H1 (cell line): ENCODE results near the gene MED12L. TPM values are rescaled to one million over a fixed set of nuclear protein-coding genes. Genes with fewer than 3 reads are reported as not detected.

Source experiments
- RNF2 ChIP-seq: fragments of 200-900, 300-1000 bp; sonication (generic); IDR thresholded peaks from 2 replicates; pipeline ENCODE4 v1.7.1; 2016; ENCODE audit warnings: borderline replicate concordance, low read depth, mild to moderate bottlenecking, antibody characterized with exemption, low read length; ENCODE audit not compliant: poor library complexity, severe bottlenecking; ENCODE audit errors: missing control alignments
- SAP30 ChIP-seq: fragments of 300-600 bp; sonication (generic); IDR thresholded peaks from 2 replicates; pipeline ENCODE4 v1.7.1; 2012; ENCODE audit warnings: low read length, moderate library complexity, mild to moderate bottlenecking, inconsistent platforms; ENCODE audit not compliant: insufficient read depth, insufficient replicate concordance
- TCF12 ChIP-seq: IDR thresholded peaks from 2 replicates; pipeline ENCODE4 v1.6.1; 2011; ENCODE audit warnings: low read depth, mild to moderate bottlenecking, low read length
- polyA plus RNA-seq, 7 experiments: library from polyadenylated mRNA; depleted of rRNA in 3 of 7; stranded (reverse) in 5 of 7; unstranded in 2 of 7; fragments of >200 nt in 5 of 7; fragments of 200-250 nt in 2 of 7; gene quantifications; 1 replicate in 5 of 7; 2 replicates in 1 of 7; 4 replicates in 1 of 7; pipeline versions ENCODE4 v1.2.1 to v1.2.3, GENCODE V29; 2011 to 2013; ENCODE audit warnings: missing spikeins in 2 of 7, mixed read lengths in 2 of 7
- total RNA-seq: library from RNA; stranded (reverse); fragmentation: NEBNext Ultra II Directional; extraction: Animal tissue kit (Norgen Biotek cat#: 25700); gene quantifications from 2 replicates; pipeline ENCODE4 v1.2.1, GENCODE V29; 2021
- TF ChIP-seq, protein P1 (sequence below): fragments of 300-600 bp; sonication (generic); IDR thresholded peaks from 2 replicates; pipeline ENCODE4 v1.7.1; 2012; ENCODE audit warnings: low read length, moderate library complexity, mild to moderate bottlenecking, inconsistent platforms; ENCODE audit not compliant: insufficient replicate concordance
- TF ChIP-seq, protein P2 (sequence below), 3 experiments: IDR thresholded peaks; 1 replicate in 2 of 3; 2 replicates in 1 of 3; pipeline versions ENCODE4 v1.5.1 to v1.6.1; 2011; ENCODE audit warnings: low read length in 3 of 3, mild to moderate bottlenecking in 3 of 3, inconsistent platforms in 2 of 3, low read depth in 1 of 3, moderate library complexity in 1 of 3; ENCODE audit not compliant: insufficient read depth in 1 of 3; ENCODE audit errors: control extremely low read depth in 1 of 3

The MED12L gene
- total and polyA plus RNA-seq, 2 of the 8 experiments (the other 6 are each of a cell fraction or from before 2014, with no cell fraction given), result 3.6 to 26.2 TPM

DNA sequence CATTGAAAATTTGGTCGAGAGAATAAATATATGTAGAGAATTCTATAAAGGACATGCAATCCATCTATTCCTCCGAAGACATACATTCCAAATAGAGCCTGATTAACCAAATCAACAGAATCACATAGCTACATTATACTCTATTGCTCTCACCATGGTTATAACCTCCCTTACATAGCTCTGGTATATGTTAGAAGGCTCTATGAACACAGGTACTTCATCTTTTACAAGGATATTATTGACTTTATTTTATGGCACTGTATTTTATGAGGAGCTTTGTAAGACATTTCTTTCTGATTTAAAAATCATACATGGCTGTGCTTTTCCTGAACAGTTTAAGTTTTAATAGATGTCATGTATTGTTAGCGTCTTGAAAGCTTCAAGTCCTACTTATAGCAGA lies 370.6 kb downstream of the MED12L start (continued):
- TF ChIP-seq, protein P1, sequence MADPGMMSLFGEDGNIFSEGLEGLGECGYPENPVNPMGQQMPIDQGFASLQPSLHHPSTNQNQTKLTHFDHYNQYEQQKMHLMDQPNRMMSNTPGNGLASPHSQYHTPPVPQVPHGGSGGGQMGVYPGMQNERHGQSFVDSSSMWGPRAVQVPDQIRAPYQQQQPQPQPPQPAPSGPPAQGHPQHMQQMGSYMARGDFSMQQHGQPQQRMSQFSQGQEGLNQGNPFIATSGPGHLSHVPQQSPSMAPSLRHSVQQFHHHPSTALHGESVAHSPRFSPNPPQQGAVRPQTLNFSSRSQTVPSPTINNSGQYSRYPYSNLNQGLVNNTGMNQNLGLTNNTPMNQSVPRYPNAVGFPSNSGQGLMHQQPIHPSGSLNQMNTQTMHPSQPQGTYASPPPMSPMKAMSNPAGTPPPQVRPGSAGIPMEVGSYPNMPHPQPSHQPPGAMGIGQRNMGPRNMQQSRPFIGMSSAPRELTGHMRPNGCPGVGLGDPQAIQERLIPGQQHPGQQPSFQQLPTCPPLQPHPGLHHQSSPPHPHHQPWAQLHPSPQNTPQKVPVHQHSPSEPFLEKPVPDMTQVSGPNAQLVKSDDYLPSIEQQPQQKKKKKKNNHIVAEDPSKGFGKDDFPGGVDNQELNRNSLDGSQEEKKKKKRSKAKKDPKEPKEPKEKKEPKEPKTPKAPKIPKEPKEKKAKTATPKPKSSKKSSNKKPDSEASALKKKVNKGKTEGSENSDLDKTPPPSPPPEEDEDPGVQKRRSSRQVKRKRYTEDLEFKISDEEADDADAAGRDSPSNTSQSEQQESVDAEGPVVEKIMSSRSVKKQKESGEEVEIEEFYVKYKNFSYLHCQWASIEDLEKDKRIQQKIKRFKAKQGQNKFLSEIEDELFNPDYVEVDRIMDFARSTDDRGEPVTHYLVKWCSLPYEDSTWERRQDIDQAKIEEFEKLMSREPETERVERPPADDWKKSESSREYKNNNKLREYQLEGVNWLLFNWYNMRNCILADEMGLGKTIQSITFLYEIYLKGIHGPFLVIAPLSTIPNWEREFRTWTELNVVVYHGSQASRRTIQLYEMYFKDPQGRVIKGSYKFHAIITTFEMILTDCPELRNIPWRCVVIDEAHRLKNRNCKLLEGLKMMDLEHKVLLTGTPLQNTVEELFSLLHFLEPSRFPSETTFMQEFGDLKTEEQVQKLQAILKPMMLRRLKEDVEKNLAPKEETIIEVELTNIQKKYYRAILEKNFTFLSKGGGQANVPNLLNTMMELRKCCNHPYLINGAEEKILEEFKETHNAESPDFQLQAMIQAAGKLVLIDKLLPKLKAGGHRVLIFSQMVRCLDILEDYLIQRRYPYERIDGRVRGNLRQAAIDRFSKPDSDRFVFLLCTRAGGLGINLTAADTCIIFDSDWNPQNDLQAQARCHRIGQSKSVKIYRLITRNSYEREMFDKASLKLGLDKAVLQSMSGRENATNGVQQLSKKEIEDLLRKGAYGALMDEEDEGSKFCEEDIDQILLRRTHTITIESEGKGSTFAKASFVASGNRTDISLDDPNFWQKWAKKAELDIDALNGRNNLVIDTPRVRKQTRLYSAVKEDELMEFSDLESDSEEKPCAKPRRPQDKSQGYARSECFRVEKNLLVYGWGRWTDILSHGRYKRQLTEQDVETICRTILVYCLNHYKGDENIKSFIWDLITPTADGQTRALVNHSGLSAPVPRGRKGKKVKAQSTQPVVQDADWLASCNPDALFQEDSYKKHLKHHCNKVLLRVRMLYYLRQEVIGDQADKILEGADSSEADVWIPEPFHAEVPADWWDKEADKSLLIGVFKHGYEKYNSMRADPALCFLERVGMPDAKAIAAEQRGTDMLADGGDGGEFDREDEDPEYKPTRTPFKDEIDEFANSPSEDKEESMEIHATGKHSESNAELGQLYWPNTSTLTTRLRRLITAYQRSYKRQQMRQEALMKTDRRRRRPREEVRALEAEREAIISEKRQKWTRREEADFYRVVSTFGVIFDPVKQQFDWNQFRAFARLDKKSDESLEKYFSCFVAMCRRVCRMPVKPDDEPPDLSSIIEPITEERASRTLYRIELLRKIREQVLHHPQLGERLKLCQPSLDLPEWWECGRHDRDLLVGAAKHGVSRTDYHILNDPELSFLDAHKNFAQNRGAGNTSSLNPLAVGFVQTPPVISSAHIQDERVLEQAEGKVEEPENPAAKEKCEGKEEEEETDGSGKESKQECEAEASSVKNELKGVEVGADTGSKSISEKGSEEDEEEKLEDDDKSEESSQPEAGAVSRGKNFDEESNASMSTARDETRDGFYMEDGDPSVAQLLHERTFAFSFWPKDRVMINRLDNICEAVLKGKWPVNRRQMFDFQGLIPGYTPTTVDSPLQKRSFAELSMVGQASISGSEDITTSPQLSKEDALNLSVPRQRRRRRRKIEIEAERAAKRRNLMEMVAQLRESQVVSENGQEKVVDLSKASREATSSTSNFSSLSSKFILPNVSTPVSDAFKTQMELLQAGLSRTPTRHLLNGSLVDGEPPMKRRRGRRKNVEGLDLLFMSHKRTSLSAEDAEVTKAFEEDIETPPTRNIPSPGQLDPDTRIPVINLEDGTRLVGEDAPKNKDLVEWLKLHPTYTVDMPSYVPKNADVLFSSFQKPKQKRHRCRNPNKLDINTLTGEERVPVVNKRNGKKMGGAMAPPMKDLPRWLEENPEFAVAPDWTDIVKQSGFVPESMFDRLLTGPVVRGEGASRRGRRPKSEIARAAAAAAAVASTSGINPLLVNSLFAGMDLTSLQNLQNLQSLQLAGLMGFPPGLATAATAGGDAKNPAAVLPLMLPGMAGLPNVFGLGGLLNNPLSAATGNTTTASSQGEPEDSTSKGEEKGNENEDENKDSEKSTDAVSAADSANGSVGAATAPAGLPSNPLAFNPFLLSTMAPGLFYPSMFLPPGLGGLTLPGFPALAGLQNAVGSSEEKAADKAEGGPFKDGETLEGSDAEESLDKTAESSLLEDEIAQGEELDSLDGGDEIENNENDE, result no peak
- TF ChIP-seq RNF2 (no peak), SAP30 (no peak), TCF12 (no peak)
- TF ChIP-seq, protein P2, sequence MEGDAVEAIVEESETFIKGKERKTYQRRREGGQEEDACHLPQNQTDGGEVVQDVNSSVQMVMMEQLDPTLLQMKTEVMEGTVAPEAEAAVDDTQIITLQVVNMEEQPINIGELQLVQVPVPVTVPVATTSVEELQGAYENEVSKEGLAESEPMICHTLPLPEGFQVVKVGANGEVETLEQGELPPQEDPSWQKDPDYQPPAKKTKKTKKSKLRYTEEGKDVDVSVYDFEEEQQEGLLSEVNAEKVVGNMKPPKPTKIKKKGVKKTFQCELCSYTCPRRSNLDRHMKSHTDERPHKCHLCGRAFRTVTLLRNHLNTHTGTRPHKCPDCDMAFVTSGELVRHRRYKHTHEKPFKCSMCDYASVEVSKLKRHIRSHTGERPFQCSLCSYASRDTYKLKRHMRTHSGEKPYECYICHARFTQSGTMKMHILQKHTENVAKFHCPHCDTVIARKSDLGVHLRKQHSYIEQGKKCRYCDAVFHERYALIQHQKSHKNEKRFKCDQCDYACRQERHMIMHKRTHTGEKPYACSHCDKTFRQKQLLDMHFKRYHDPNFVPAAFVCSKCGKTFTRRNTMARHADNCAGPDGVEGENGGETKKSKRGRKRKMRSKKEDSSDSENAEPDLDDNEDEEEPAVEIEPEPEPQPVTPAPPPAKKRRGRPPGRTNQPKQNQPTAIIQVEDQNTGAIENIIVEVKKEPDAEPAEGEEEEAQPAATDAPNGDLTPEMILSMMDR (IDR thresholded peaks at IDR 0.05; ENCODE audit: control extremely low read depth in 1 of 3, insufficient read depth in 1 of 3, low read depth in 1 of 3, low read length in 3 of 3), result no peak
